ENCODE data around the gene JAK1. TPM values are rescaled to one million over a fixed set of nuclear protein-coding genes. Genes with fewer than 3 reads are reported as not detected.

The JAK1 gene
- total and polyA plus RNA-seq, 10 of the 15 experiments (the other 5 are each of a cell fraction or from before 2014, with no cell fraction given) = 9.6 to 45.5 (median 35.7) TPM

DNA sequence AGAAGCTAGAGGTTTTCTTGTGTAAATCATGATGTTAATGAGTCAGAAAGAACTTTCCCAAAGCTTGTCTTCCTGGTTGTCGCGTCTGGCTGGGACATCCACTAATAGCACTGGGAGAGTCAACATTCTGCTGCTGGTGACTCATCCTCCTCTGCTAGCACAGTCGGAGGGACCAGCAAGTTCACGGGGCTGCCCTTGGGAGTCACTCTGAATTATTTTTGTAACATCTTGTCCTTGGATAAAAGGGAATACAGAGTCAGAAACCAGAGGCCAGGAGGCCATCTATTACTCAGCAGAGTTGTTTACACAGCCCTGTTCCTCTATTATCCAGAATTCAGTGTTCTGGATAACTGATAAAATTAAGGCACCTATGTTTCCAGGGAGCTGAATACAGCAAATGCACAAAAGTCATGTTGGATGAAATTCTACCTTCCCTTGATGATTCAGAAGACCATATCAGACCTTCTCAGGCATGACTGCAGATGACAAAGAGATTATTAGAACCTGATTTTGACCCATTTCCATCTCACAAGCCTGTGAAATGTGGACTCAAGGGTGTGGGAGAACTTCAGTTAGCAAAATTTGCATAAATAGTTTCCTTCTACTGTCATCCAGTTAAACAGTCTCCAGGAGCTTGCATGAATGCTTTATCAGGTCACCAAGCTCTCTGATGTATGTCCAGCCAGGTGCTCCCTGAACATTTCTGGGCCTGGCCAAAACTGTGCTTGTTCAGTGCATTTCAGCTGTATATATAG is 68.1 kb downstream of the JAK1 start (continued):
- TF ChIP-seq POLR2AphosphoS5 (IDR thresholded peaks at IDR 0.05; ENCODE audit: low read length) (no peak), ZBED1 (IDR thresholded peaks at IDR 0.05; ENCODE audit: borderline replicate concordance) (no peak), JUNB (IDR thresholded peaks at IDR 0.05) (peak; percentile 5; the same call in 1 of the 2 replicates), MEF2A (IDR thresholded peaks at IDR 0.05; ENCODE audit: insufficient read depth, low read depth, low read length) (no peak)

DNA sequence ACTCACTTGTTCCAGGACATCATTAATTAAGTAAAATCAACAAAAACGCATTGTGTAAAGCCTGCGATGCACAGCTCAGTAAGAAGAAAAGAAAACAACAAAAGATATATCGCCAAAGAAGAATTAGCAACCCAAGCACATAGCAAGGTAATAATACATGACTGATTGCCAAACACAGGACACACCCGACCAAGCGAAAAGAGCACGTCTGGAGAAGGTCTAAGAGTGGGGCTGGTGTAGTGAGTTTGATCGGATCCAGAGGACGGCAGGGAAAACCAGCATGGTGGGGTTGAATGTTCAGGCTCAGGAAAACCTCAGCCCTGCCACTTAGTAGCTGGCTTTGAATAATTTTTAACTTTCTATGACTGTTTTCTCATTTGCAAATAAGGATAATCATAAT is 69.8 kb downstream of the JAK1 start:
- Histone ChIP-seq H3K79me2 (ENCODE audit: control insufficient read depth, insufficient read depth, low read length) (peaks cover 39% of the 10 kb centered on the region), H3K27ac (ENCODE audit: control insufficient read depth, insufficient read depth) (no peak overlapping the region), H3K4me1 (ENCODE audit: control insufficient read depth, insufficient read depth, low read length) (peaks cover 58% of the 10 kb centered on the region), H2AFZ (ENCODE audit: control insufficient read depth, low read depth, low read length) (no peak overlapping the region), H4K20me1 (ENCODE audit: control insufficient read depth, insufficient read depth) (0 out of 2 replicates have a peak, but pooled peaks cover 4% of the 10 kb centered on the region), H3K9me3 (replicated peaks; ENCODE audit: control insufficient read depth, insufficient read depth, low read length) (no peaks in the 10 kb centered on the region), H3K36me3 (ENCODE audit: control insufficient read depth in 2 of 2, insufficient read depth in 2 of 2, low read length in 1 of 2) (0 out of 4 replicates have a peak, but pooled peaks cover 0 to 2% of the 10 kb centered on the region in 2 experiments), H3K27me3 (replicated peaks in 1 of 2; ENCODE audit: control insufficient read depth in 2 of 2, insufficient read depth in 2 of 2, low read length in 1 of 2) (no peaks in the 10 kb centered on the region), H3K4me2 (ENCODE audit: control insufficient read depth, insufficient read depth) (no peak overlapping the region), H3K9ac (ENCODE audit: control insufficient read depth, insufficient read depth, low read length) (no peak overlapping the region), H3K4me3 (no peak overlapping the region)
- ChIA-PET CTCF (no interaction called here), SMC1A (ENCODE audit: uncharacterized antibody, unreplicated experiment) (interaction anchor here (3.7 to 4.6 kb wide), 2 partner anchors 15 to 65 kb away, joined by 17 to 24 read pairs; no protein-coding TSS in a partner anchor), RAD21 (ENCODE audit: unreplicated experiment) (no interaction called here), POLR2A (no interaction called here)
- no peak for DNase-seq (ENCODE audit: low read depth, low spot score)
- intact Hi-C loops (cut with micrococcal nuclease; ENCODE audit: unreplicated experiment) (no loop called here), in situ Hi-C loops (cut with MboI) (loop anchor here (5.0 kb wide), 1 partner anchor 66 kb away; no protein-coding TSS in a partner anchor)
- 79% methylated on average over 8 of the region's 8 CpGs for WGBS (ENCODE audit: insufficient coverage, insufficient replicate concordance, low lambda C conversion rate, missing lambda C conversion rate)
- TF ChIP-seq, protein P1, sequence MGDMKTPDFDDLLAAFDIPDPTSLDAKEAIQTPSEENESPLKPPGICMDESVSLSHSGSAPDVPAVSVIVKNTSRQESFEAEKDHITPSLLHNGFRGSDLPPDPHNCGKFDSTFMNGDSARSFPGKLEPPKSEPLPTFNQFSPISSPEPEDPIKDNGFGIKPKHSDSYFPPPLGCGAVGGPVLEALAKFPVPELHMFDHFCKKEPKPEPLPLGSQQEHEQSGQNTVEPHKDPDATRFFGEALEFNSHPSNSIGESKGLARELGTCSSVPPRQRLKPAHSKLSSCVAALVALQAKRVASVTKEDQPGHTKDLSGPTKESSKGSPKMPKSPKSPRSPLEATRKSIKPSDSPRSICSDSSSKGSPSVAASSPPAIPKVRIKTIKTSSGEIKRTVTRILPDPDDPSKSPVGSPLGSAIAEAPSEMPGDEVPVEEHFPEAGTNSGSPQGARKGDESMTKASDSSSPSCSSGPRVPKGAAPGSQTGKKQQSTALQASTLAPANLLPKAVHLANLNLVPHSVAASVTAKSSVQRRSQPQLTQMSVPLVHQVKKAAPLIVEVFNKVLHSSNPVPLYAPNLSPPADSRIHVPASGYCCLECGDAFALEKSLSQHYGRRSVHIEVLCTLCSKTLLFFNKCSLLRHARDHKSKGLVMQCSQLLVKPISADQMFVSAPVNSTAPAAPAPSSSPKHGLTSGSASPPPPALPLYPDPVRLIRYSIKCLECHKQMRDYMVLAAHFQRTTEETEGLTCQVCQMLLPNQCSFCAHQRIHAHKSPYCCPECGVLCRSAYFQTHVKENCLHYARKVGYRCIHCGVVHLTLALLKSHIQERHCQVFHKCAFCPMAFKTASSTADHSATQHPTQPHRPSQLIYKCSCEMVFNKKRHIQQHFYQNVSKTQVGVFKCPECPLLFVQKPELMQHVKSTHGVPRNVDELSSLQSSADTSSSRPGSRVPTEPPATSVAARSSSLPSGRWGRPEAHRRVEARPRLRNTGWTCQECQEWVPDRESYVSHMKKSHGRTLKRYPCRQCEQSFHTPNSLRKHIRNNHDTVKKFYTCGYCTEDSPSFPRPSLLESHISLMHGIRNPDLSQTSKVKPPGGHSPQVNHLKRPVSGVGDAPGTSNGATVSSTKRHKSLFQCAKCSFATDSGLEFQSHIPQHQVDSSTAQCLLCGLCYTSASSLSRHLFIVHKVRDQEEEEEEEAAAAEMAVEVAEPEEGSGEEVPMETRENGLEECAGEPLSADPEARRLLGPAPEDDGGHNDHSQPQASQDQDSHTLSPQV (IDR thresholded peaks at IDR 0.05) = no peak
- TF ChIP-seq CBX5 (IDR thresholded peaks at IDR 0.05; ENCODE audit: low read depth) = no peak
- no peak for TF ChIP-seq MTA2 (IDR thresholded peaks at IDR 0.05; ENCODE audit: low read depth)
- no peak for TF ChIP-seq SIX5 (IDR thresholded peaks at IDR 0.05; ENCODE audit: low read depth, low read length, severe bottlenecking)
- TF ChIP-seq LARP7 (IDR thresholded peaks at IDR 0.05) = no peak
- no peak for ATAC-seq
- no TSS peak for BruUV-seq (replicated peaks)
- no peak for FAIRE-seq
